ENCODE results near the gene MMP13.
"Not testable (repeated sequence)": the region's sequence is repeated elsewhere in the genome, so short reads cannot be mapped to it uniquely, and the experiment has no call there.

MMP13 gene

GRCh38 chr11:102936864-102937509, 18.5 kb downstream of the MMP13 start:
- no peak for DNase-seq (ENCODE audit: low read depth in 2 of 3, low spot score in 1 of 3)

GRCh38 chr11:102935514-102935913, 20.0 kb downstream of the MMP13 start:
- no peak for DNase-seq (ENCODE audit: low read depth in 2 of 3, low spot score in 1 of 3)

GRCh38 chr11:102934735-102935134, 20.8 kb downstream of the MMP13 start:
- no peak for DNase-seq (ENCODE audit: low read depth in 2 of 3, low spot score in 1 of 3)

DNA sequence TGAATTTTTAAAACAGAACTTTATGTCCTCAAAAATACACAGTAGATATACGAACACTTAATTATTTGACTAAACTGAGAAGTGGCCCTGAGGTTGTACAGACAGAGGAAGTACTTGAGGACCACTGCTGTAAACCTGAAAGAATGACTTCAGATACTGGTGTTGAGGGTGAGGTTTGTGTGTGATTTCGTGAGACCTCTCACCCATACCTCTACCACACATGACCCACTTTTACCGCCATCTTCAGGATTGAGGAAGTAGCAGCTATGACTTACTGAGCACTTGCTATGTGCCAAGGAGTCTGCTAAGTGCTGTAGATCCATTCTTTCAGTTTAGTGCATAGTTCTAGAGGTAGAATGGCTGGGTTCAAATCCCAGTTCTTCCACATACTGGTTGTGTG, 21.9 kb downstream of the MMP13 start:
- no peak for DNase-seq (ENCODE audit: low read depth in 2 of 3, low spot score in 1 of 3)

- DNase-seq (ENCODE audit: low read depth in 2 of 3, low spot score in 1 of 3) = no peak
These were observed 22.9 kb downstream of the MMP13 start for GRCh38 chr11:102932678-102933077.

- DNase-seq (ENCODE audit: low read depth in 2 of 3, low spot score in 1 of 3) = no peak
These were observed 25.1 kb downstream of the MMP13 start for GRCh38 chr11:102930451-102930850.

GRCh38 chr11:102929972-102930371, 25.6 kb downstream of the MMP13 start:
- DNase-seq (ENCODE audit: low read depth in 2 of 3, low spot score in 1 of 3) = no peak

GRCh38 chr11:102929166-102929565, 26.4 kb downstream of the MMP13 start:
- DNase-seq (ENCODE audit: low read depth in 2 of 3, low spot score in 1 of 3) = no peak

GRCh38 chr11:102928247-102928646, 27.3 kb downstream of the MMP13 start:
- DNase-seq (ENCODE audit: low read depth in 2 of 3, low spot score in 1 of 3) = no peak

- no peak for DNase-seq (ENCODE audit: low read depth in 2 of 3, low spot score in 1 of 3)
These were observed 27.9 kb downstream of the MMP13 start for GRCh38 chr11:102927624-102927990.

GRCh38 chr11:102926961-102927623, 28.4 kb downstream of the MMP13 start:
- no peak for DNase-seq (ENCODE audit: low read depth in 2 of 3, low spot score in 1 of 3)

DNA sequence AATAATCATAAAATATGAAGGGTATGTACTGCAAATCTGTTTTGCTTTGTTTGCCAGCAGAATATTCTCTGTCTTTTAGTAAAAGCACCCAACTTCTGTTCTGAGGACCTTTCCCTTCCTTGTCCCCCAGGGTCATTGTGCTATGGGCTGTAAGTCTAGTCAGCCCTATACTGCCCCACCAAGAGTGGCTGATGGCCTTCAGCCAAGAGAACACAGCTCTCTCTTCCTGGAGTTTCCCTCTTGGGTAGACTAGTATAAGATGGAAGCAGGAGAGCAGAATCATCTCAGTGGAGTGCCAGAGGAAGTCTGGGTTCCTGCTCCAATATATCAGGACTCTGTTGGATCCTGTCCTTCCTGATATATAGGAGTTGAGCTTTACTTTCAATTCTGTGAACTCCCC, 29.0 kb downstream of the MMP13 start:
- DNase-seq (ENCODE audit: low read depth in 2 of 3, low spot score in 1 of 3) = no peak

DNA sequence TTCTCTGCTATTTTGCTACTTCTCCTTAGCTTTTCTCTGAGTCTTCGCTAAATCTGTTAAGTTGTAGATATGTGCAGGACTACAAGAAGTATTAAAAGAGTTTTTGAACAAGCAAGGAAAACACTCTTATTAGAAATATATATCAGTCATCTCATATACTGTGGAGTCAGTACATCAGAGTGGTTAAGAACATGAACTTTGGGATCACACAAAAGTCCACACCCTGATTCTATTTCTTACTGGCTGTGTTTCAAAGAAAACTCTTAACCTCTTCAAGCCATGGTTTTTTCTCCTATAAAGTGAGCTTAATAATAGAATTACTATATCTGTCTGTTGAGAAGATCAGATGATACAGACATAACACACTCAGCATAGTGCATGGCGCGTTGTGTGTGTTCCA, 29.5 kb downstream of the MMP13 start:
- DNase-seq (ENCODE audit: low read depth in 2 of 3, low spot score in 1 of 3) = no peak

DNA sequence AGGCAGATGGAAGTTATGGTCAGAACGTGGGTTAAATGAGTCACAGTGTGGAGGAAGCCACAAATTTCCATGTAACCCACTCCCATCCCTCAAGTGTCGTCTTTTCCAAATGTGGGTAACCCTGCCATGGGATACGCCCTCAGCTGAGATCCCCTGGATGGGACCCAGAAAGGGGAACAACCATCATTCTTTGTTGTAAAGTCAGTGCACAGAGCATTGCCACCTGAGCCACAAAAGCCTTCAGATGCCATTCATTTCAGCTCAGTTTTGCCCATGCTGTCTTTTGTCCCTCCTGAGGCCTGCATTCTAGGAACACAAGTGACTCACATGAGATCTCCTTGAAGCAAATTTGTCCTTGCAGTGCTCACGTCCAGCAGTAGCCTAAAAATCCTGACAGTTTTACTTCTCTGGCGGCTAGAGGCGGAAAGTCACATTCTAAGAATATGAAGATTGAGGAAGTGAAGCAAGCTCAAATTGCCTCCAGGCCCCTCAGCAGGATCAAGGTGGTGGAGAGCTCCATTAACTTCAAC, 30.6 kb downstream of the MMP13 start:
- no peak for DNase-seq (ENCODE audit: low read depth in 2 of 3, low spot score in 1 of 3)

DNA sequence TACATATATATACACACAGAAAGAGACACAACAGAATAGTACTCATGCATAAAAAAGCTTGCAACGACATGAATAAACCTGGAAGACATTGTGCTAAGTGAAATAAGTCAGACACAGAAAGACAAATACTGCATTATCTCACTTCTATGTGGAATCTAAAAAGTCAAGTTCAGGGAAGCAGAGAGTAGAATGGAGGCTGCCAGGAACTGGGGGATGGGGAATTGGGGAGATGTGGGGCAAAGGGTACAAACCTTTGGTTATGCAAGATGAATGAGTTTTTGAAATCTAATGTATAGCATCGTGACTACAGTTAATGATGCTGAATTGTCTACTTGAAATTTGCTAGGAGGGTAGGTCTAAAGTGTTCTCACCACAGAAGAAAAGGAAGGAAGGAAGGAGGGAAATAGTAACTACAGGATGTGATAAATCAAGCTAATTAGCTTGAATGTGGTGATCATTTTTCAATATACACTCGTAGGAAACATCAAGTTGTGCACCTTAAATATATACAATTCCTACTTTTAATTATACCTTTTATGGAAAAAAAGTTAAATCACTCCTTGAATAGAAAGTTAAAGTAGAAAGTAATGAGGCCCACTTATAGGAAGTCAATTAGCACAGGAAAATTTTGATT, 33.8 kb downstream of the MMP13 start:
- DNase-seq (ENCODE audit: low read depth in 2 of 3, low spot score in 1 of 3) = no peak

DNA sequence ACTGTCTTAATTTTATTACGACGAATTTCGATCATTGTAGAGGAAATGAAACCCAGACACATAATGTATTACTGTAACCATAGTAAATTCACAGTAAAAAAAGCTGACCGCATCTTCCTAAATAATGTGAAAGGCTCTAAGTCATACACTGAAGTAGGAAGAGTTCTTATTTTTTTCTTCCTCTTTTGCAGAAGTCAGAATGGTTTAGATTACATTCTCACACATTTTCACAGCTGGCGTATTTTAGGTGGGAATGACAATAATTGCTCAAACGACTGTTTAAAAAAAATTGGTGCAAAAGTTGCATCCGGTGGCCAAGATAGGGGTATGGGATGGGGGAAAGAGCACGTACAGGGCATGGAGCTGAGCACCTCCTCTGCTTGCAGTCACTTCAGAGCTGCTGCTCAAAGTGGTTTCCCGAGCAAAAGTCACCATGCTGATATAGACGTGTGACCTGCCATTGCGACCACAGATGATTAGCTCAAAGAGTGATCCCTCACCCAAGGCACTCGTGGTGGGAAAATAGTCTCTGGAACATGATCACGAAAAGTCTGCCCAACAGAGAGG, 35.3 kb downstream of the MMP13 start:
- no peak for DNase-seq (ENCODE audit: low read depth in 2 of 3, low spot score in 1 of 3)

- DNase-seq (ENCODE audit: low read depth in 2 of 3, low spot score in 1 of 3) = no peak
These were observed 40.5 kb downstream of the MMP13 start for GRCh38 chr11:102915044-102915375.

DNA sequence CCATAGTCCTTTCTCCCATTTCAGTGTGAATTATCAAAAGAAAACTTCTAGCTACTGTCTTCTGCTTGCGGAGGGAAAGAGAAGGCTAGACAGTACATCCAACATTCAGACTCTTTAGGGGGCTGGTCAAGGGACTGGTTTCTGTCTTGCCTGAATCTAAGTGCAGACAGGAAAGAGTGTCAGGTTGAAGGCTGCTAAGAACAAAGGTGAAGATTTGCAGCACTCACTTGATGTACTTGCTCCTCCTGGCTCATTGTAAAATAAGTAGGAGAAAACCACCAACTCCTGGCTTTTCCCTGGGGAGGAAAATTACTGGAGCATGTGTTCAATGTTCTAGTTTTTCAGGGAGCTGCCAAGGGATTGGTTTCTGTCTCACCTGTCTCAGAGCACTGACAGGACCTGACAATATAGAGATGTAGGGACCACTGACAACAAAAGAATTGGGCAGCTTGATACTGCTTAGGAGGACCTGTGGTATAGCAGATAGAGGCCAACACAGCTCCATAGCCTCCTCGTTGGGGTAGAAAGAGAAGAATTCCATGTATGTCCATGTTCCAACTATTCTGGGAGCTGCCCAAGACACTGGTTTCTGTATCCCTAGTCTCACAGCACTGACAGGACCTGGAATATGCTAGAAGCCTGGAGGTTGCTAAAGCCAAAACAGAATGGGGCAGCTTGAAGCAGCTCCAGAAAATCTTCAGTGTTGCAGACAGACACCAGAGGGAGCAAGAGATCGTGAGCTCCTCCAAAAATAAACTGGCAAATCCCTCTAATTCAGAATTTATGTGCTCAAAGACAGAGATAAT, 41.1 kb downstream of the MMP13 start:
- no peak for DNase-seq (ENCODE audit: low read depth in 2 of 3, low spot score in 1 of 3)

GRCh38 chr11:102912482-102912830, 43.1 kb downstream of the MMP13 start:
- DNase-seq (ENCODE audit: low read depth in 2 of 3, low spot score in 1 of 3) = no peak

DNA sequence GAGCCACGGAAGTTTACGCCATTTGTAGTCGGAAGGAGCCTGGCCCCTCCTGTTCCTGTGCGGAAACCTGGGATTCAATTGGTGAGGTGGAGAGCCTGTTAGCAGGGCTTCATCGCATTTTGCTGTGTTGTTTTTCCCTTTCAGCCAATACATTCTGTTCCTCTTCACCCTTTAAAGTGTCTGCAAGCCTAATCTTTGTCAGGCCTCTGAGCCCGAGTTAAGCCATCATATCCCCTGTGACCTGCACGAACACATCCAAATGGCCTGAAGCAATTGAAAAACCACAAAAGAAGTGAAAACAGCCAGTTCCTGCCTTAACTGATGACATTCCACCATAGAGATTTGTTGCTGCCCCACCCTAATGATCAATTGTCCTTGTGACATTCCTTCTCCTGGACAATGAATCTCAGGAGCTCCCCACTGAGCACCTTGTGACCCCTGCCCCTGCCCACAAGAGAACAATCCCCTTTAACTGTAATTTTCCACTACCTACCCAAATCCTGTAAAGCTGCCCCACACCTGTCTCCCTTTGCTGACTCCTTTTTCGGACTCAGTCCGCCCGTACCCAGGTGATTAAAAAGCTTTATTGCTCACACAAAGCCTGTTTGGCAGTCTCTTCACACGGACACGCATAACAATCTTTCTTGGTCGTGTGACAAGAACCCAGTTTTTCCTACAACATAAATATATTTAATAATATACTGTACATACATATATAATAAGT, 43.6 kb downstream of the MMP13 start:
- DNase-seq (ENCODE audit: low read depth in 2 of 3, low spot score in 1 of 3) = no peak

- DNase-seq (ENCODE audit: low read depth in 2 of 3, low spot score in 1 of 3) = not testable (repeated sequence)
These were observed 49.7 kb downstream of the MMP13 start for GRCh38 chr11:102905848-102906247.

Data from stimulated activated CD4-positive, alpha-beta T cell treated with anti-CD3 and anti-CD28 coated beads, Interleukin-12 subunit alpha, Interleukin-12 subunit beta, amount 100 ng/mL, for 48 hours (primary cell).